ENCODE data around the gene ECEL1.
A peak's percentile ranks its signal among the peaks of the same experiment; 100 is the strongest.
"Not testable (repeated sequence)": the region's sequence is repeated elsewhere in the genome, so short reads cannot be mapped to it uniquely, and the experiment has no call there.

ECEL1 gene, protein sequence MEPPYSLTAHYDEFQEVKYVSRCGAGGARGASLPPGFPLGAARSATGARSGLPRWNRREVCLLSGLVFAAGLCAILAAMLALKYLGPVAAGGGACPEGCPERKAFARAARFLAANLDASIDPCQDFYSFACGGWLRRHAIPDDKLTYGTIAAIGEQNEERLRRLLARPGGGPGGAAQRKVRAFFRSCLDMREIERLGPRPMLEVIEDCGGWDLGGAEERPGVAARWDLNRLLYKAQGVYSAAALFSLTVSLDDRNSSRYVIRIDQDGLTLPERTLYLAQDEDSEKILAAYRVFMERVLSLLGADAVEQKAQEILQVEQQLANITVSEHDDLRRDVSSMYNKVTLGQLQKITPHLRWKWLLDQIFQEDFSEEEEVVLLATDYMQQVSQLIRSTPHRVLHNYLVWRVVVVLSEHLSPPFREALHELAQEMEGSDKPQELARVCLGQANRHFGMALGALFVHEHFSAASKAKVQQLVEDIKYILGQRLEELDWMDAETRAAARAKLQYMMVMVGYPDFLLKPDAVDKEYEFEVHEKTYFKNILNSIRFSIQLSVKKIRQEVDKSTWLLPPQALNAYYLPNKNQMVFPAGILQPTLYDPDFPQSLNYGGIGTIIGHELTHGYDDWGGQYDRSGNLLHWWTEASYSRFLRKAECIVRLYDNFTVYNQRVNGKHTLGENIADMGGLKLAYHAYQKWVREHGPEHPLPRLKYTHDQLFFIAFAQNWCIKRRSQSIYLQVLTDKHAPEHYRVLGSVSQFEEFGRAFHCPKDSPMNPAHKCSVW

DNA sequence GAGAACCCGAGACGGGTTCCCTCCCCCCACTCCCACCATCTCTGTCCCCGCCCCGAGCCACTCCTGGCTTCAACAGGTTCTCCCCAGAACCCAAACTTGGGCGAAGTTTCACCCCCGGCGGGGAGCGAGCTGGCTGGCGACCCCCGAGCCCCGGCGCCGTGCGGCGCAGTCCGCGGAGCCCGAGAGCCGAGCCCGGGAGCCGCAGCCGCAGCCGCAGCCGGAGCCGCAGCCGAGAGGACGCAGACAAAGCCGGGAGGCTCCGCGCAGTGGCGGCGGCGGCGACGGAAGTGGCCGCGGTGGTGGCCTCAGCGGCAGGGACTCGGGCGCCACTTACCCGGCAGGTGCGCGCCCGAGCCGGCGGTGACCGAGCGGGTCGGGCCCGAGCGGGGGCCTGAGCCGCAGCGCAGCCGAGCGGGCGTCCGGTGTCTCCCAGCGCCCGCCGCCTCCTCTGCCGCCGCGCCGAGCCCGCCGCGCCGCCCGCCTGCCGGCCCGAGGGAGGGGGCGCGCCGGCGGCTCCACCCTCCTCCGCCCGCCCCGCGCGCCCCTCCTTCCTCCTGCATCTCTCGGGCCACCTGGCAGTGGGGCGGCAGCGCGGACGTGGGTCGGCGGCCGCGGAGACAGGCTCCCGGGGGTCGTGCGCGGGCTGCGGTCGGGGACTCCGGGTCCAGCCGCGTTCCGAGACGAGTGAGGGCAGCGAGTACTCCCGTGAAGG is at the start of gene ECEL1:
TSS of gene ECEL1 (minus strand) at position 450 of the 712 bp plus-strand sequence. CDS start 1,181 bp downstream, outside the sequence.
- DNase-seq (ENCODE audit: low read depth in 2 of 2), result no peak

DNA sequence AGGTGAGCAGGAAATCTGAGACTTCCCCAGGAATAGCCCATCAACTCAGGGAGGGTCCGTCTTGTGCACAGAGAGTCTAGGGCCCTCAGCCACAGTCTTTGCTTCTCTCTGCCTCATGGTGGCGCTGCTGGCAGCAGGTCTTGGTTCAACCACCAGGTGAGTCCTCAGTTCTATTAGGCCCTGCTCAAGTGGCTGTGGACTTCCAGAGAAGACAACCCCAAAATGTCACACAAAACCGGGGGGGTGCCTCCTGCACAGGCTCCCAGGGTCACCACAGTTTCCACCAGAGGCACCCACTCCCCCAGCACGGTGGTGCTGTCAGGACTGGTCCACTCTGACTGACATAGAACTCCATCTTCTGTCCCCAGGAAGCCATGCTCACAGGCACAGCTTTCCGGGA is 49.4 kb upstream of the ECEL1 start:
- no peak for DNase-seq (ENCODE audit: low read depth in 2 of 2)

DNA sequence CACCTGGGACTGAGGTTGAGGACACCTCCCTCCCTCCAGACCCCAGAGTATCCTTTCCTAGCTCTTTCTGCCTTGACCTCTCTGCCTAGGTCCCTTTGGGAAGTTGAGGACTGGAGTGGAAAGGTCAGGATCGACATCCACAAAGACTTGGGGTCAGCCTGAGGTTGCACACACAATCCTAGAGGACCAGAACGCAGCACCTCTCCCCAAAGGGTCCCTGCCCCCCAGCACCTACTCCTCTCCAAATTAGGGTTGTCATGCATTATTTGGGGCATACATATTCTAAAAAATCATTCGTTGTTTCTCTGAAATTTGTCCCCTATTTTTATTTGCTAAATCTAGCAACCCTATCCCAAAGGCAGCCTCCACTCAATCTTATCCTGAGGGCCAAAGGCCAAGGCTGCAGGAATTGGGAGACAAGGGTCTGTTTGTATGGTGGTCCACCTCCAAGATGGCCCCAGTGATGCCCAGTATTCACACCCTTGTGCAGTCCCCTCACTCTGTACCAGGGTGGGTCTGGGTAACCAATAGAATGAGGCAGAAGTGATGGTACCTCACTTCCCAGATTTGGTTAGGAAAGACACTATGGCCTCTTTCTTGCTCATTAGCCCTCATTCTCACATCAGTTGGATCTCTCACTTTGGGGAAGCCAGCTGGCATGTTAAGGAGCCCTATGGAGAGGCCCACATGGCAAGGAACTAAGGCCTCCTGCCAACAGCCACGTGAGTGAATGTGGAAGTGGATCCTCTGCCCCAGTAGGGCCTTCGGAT is 48.3 kb upstream of the ECEL1 start:
- DNase-seq (ENCODE audit: low read depth in 2 of 2), result no peak

DNA sequence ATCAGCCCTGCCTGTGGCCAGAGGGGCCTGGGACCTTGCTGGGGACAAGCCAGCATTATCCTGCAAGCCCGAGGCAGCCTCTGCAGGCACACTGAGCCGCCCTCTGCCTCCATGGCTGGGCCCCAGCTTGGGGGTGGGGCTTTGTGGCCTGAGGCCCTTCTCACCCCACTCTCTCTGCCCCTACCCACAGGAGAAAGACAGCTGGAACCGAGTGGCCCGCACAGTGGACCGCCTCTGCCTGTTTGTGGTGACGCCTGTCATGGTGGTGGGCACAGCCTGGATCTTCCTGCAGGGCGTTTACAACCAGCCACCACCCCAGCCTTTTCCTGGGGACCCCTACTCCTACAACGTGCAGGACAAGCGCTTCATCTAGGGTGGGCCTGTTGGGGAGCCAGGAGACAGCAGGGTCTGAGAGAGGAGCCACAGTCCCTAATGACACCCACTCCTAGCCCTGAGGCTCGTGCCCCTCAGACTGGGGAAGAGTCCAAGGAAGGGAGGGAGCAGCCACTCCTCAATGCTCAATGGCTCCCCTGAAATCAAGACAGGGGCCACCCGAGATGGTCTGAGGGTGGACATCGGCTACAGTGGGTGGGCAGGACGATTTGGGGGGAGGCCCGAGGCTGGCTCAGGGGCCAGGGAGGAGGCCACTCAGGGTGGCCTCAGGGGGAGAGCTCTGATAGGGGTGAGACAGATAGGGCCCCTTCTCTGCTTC is 47.5 kb upstream of the ECEL1 start:
- DNase-seq (ENCODE audit: low read depth in 2 of 2), result no peak

DNA sequence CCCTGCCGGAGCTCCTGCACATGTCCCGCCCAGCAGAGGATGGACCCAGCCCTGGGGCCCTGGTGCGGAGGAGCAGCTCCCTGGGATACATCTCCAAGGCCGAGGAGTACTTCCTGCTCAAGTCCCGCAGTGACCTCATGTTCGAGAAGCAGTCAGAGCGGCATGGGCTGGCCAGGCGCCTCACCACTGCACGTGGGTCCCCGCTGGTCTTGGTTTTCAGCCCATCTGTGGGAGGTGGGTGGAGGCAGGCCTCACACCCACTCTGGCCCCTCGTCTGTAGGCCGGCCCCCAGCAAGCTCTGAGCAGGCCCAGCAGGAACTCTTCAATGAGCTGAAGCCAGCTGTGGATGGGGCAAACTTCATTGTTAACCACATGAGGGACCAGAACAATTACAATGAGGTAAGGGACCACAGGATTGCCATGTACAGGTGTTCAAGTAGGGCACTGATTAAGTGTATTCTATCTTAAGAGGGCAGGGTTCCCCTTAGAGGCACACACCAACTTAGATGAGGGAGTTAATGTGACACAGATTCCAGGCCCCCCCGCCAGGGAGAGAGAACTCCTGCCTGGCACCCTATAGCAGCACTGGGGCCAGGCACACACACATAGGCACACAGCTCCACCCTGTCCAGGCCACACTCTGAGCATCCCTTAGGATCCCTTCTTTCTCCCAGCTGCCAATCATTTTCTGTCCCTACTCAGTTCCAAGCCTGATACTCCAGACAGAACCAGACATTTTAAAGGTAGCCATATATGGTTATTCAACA is 46.5 kb upstream of the ECEL1 start:
- DNase-seq (ENCODE audit: low read depth in 2 of 2), result no peak

DNA sequence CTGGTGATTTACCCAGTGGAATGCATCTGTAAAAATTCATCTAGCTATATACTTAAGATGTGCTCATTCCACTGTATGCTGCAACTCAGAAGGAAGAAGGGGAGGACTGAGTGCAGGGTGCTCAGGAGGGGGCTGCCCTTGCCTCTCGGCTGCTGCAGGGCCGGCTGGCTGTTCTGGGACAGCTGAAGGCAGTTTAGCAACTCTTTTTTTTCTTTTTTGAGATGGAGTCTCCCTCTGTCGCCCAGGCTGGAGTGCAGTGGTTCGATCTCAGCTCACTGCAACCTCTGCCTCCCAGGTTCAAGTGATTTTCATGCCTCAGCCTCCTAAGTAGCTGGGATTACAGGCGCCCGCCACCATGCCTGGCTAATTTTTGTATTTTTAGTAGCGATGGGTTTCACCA is 45.2 kb upstream of the ECEL1 start:
- DNase-seq (ENCODE audit: low read depth in 2 of 2), result not testable (repeated sequence)

DNA sequence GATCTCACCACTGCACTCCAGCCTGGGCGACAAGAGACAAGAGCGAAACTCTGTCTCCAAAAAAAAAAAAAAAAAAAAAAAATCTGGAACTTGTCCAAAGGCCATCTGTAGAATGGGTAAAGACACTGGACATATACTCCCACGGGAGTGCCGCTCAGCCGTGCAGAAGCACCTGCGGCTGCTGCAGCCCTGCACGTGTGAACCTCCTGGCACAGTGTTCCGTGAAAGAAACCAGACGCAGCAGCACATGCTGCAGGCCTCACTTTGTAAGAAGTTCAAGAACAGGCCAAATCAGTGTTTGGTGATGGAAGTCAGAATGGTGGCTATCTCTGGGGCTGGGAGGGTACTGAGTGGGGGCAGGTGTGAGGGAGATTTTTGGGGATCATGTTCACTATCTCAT is 44.8 kb upstream of the ECEL1 start:
- DNase-seq (ENCODE audit: low read depth in 2 of 2), result no peak

DNA sequence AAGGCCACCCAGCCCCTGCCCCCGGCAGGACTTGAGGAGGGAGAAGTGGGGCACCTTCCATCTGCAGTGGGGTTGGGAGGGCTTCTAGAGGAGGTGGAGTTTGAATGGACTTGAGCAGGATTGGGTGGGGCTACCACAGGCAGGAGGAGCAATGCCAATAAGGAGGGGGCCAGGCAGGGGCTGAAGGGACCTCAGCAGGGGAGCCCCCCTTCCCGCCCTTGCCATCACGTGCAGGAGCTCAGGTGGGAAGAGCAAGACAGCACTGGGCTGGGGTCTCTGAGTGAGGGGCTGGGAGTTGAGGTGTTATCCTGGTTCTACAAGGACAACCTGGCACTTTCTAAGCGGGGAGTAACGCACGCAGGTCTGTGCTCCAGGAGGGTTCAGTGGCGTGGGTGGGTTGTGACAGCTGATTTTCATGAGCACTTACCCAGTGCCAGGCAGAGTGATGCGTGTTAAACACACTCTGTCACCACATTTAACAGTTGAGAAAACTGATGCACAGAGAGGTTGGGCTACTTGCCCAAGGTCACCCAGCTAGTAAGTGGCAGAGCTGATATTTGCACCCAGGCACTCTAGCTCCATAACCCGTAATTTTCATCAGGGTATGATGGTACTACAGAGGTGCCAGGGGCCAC is 43.1 kb upstream of the ECEL1 start:
- no peak for DNase-seq (ENCODE audit: low read depth in 2 of 2)

DNA sequence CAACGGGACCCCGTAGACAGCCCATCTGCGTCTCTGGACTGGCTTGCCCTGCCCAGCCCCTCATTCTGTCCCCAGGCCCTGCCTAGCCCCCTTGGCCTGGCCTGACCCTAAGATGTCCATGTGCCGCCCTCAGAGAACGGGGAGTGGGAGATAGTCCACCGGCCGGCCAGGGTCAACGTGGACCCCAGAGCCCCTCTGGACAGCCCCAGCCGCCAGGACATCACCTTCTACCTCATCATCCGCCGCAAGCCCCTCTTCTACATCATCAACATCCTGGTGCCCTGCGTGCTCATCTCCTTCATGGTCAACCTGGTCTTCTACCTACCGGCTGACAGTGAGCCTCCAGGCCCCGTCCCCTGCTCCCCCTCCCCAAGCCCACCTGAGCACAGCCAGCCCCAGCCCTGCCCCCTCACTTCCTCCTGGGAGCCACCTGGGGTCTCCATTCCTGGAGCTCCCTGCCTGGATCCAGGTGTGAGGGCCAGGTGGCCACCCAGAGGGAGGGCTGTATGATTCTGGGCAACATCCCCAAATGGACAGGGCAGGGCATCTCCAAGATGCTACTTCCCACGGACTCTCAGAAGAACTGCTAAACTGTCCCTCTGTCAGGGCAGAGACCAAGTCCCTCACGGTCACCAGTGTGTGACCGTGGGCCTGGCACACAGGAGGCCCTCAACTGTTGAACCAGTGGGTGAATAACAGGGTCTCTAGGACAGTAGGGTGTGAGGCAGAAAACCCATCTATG is 42.3 kb upstream of the ECEL1 start:
- DNase-seq (ENCODE audit: low read depth in 2 of 2), result no peak

DNA sequence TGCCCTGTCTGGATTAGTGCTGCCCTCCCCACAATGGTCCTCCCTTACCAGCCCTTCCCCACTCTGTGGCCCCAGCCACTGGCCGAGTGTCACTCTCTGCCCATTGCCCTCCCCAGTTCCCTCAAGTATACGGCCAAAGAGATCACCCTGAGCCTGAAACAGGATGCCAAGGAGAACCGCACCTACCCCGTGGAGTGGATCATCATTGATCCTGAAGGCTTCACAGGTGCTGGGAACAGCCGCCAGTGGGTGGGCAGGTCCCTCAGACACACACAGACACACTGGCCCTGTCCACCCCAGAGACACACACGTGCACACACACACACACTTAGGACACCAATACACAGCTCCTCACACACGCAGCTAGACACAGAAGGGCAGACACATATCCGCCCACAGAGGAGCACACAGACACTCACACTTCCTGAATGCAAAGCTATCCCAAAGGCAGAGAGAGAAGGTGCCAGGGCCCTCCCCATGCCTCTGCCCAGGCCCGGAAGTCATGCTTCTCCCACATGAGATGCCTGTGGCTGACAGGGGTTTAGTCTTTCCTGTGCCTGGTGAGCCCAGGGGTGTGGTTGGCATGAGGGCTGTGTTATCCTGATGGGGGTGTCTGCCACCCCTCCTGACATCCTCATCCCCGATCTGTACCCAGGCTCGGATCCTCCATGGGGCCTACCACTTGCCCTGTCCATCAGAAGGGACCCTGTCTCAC is 41.3 kb upstream of the ECEL1 start:
- no peak for DNase-seq (ENCODE audit: low read depth in 2 of 2)

DNA sequence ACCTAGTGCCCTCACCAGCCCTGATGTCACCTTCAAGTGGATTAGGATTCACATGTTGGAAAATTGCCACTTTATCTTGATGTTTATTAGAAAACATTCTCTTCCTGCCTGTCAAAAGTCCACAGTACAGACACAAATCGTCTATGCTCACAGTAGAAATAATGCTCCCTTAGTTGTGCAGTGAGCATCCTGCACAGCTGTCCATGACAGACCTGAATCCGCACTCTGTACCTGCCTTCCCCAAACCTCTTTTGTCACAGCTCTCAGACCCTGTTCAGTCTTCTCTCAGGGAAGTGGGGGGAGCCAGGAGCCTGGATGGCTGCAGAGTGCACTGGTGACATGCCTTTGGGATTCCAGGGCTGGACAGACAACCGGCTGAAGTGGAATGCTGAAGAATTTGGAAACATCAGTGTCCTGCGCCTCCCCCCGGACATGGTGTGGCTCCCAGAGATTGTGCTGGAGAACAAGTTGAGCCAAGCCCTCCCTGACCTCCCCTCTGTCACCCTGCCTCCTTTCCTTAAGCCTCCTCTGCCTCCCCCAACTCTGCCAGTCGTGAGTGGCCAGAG is 40.4 kb upstream of the ECEL1 start:
- DNase-seq (ENCODE audit: low read depth in 2 of 2), result no peak

DNA sequence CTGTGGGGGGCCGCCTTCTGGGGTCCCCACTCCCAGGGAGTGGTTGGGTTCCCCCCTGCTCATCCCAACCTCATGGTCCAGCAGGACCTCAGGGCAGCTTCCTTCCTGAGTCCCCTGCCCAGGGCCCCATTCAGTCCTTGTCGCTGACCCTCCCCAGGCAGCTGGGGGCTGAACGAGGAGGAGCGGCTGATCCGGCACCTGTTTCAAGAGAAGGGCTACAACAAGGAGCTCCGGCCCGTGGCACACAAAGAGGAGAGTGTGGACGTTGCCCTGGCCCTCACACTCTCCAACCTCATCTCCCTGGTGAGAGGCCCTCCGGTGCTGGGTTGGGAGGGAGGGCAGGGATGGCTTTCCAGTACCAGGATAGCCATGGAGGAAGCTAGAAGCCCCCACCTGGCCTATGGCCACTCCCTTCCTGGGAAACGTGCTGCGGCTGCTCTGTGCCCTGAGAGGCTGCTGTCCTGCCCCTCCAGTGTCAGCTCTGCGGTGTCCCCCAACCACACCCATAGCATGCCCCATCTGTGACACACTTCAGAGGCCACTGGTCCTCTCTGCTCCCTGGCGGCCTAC is 38.8 kb upstream of the ECEL1 start:
- no peak for DNase-seq (ENCODE audit: low read depth in 2 of 2)

DNA sequence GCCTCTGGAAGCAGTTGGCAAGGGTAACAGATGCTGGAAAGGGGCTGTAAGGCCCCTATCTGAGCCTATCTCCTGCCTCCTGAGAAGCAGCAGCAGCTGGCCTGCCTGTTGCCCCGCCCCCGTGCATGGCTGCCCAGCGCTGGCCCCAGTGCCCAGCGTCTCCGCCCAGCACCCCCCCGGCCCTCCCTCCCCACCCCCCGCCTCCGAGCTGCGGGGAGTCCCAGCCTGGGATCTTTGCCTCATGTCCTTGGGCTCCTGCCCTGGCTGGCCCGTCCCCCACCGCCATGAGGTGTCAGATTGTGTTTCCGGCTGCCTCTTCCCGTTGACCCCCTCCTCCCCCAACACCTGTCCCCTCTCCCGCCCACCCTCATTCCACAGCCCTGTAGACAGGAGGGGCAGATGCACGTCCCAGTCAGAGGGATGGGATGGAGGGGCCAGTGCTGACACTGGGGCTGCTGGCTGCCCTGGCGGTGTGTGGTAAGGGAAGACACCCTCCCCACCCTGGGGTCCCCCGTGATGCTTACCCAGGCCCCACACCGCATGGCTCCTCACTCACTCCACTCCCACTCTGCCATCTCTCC is 38.2 kb upstream of the ECEL1 start, which contains the start of gene CHRND:
TSS of gene CHRND (plus strand) at position 370 of the 581 bp plus-strand sequence. CDS start at position 426, 56 bp downstream.
- no peak for DNase-seq (ENCODE audit: low read depth in 2 of 2)

DNA sequence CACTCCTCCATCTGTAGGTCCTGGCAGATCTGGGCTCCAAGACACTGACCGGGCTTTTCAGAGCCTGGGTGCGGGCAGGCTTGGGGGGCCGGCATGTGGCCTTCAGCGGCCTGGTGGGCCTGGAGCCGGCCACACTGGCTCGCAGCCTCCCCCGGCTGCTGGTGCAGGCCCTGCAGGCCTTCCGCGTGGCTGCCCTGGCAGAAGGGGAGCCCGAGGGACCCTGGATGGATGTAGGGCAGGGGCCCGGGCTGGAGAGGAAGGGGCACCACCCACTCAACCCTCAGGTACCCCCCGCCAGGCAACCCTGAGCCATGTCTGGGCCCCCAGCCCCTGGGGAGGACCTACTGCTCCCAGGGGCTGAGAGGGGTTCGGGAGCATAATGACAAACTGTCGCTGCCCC is 37.6 kb upstream of the ECEL1 start:
- DNase-seq (ENCODE audit: low read depth in 2 of 2), result no peak

DNA sequence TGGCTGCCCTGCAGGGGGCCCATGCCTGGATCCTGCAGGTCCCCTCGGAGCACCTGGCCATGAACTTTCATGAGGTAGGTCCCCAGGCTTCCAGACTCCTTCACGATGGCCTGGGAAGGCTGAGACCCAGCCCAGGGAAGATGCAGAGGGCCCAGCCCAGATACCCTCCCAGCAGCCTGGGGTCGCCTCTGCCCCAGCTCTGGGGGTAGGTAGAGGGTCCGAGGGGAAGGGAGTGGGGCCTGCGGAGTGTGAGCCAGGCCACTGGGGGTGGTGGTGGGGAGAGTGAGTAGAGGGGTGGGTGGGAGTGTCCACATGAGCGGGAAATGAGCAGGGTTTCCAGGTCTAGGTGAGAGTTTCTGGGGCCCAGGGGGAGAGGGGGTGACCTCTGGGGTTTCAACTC is 37.1 kb upstream of the ECEL1 start:
- DNase-seq (ENCODE audit: low read depth in 2 of 2), result no peak

DNA sequence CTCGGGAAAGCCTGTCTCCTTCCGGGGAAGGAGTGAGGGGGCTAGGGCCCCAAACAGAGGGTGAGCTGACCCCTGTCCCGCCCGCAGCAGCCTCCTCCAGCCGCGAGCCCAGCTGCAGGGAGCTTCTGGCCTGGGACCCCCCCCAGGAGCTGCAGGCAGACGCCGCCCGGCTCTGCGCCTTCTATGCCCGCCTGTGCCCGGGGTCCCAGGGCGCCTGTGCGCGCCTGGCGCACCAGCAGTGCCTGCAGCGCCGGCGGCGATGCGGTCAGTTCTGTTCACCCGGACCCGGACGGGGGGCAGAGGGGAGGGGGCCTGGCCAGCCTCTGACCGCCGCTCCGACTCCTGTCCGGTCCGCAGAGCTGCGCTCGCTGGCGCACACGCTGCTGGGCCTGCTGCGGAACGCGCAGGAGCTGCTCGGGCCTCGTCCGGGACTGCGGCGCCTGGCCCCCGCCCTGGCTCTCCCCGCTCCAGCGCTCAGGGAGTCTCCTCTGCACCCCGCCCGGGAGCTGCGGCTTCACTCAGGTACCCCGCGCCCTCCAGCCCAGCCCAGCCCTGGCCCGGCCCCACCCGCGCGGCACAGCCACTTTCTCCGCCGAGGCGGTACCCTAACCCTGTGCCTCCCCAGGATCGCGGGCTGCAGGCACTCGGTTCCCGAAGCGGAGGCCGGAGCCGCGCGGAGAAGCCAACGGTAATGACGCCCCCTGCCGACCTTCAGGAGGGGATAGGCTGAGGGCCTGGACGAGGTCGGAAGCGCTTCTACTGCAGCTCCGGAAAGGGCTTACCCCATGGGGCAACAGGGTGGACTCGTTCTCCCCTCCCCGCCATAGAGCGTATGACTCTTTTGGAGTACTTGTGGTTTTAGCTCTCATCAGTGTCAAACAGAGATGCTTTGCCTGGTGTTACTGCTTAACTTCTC is 36.3 kb upstream of the ECEL1 start:
- peak in 1 of 2 experiments; percentile 43 for DNase-seq (ENCODE audit: low read depth in 2 of 2)

Measured in stimulated activated CD4-positive, alpha-beta T cell treated with anti-CD3 and anti-CD28 coated beads, Interleukin-12 subunit alpha, Interleukin-12 subunit beta, amount 100 ng/mL, for 24 hours (primary cell).